GM13976 (cell line): ENCODE data around the gene LMO7.

ENCODE experiments used
- DNase-seq: peaks from one replicate; pipeline ENCODE4 v3.0.0; 2012; ENCODE audit warnings: low spot score
- in situ Hi-C: fragments of 300-500 bp; cut with MboI; formaldehyde crosslinking; loops from one replicate; pipeline ENCODE4 v1.12.0; 2022; ENCODE audit warnings: low sequenced_read_pairs, mixed read lengths, inconsistent platforms; ENCODE audit not compliant: unreplicated experiment
- TF ChIP-seq, protein P1 (sequence below): IDR thresholded peaks from 2 replicates; pipeline ENCODE4 v1.5.1; 2012; ENCODE audit warnings: borderline replicate concordance, mild to moderate bottlenecking; ENCODE audit not compliant: insufficient read depth; ENCODE audit errors: extremely low read depth, missing control alignments, control extremely low read depth

LMO7 gene

GRCh38 chr13:75825161-75825560 is 189.0 kb downstream of the LMO7 start:
- no peak for DNase-seq

DNA sequence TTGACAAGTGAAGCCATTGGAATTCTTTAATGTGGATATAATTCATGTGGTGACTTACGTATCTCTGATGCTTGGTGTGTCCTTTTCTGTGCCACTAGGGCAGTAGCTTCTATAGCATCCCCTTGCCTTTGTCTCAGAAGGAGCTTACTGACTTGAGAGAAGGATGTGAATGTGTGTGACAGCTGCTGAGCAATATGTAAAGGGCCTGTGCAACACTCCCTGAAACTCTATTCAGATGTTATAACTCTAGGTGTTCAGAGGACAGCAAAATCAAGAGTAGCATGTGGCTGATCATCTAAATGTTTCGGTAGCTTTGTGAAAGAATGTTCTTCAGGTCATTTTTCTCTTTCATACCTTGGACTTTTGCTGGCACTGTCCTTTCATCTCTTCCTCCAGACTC is 189.5 kb downstream of the LMO7 start:
- TF ChIP-seq, protein P1, sequence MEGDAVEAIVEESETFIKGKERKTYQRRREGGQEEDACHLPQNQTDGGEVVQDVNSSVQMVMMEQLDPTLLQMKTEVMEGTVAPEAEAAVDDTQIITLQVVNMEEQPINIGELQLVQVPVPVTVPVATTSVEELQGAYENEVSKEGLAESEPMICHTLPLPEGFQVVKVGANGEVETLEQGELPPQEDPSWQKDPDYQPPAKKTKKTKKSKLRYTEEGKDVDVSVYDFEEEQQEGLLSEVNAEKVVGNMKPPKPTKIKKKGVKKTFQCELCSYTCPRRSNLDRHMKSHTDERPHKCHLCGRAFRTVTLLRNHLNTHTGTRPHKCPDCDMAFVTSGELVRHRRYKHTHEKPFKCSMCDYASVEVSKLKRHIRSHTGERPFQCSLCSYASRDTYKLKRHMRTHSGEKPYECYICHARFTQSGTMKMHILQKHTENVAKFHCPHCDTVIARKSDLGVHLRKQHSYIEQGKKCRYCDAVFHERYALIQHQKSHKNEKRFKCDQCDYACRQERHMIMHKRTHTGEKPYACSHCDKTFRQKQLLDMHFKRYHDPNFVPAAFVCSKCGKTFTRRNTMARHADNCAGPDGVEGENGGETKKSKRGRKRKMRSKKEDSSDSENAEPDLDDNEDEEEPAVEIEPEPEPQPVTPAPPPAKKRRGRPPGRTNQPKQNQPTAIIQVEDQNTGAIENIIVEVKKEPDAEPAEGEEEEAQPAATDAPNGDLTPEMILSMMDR, result no peak
- DNase-seq, result no peak
- in situ Hi-C loops, result no loop called here

More at GRCh38 chr13:75825161-75825560, 189.0 kb downstream of the LMO7 start:
- TF ChIP-seq, protein P1, result no peak
- in situ Hi-C loops, result no loop called here

DNA sequence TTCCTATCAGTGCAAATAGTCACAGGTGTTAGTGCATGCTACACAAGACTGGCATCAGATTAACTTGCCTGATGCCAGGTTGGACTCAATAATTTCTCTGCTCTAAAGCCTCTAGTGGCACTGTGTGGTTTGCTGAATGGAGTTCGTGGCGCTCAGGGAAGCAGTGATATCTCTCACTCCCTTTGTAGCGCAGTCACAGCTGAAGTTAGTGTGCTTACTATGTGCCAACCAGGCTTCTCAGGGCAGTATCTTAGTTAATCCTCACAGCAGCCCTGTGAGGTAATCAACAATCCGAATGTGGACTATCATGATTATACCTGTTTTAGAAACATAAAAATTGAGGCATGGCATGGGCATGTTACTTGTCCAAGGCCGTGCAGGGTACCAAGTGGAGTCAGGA is 190.3 kb downstream of the LMO7 start:
- in situ Hi-C loops, result no loop called here
- DNase-seq, result no peak
- TF ChIP-seq, protein P1, result no peak

DNA sequence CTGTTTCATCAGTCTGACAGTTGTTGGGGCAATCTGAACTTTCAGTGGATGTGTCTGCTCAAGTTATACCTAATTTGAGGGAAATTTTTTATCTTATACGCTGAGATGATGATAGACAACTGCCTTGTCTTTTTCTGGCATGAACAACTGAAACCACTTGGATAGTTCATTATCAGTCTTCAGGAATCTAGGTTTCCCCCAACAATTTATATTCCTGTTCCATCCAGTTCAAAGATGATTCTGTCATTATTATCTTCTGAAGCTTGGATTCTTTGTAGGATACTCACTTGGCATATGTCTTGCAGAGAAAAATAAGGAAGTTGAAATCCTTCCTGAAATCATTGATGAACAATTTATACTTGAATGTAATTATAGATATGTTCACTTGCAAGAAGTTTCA is 193.7 kb downstream of the LMO7 start:
- TF ChIP-seq, protein P1, result no peak
- in situ Hi-C loops, result no loop called here
- no peak for DNase-seq

DNA sequence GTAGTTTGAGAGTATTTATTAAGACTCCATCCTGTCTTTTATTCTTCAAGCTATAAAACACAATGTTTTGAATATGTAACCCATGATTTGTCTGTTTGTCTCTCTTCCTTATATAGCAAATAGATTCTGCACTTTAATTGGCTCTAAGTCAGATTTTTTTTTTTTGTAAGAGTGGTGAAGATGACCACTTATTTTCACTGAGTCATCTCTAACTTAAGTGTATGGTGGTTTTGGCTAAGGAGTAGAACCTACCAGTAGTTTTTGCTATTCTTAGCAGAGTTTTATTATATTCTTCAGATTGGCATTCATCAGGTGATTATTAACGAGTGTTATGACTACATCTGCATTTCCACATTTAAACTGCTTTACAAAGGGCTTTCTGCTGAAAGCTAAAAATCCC is 194.7 kb downstream of the LMO7 start:
- DNase-seq, result no peak
- in situ Hi-C loops, result no loop called here
- TF ChIP-seq, protein P1, result no peak

DNA sequence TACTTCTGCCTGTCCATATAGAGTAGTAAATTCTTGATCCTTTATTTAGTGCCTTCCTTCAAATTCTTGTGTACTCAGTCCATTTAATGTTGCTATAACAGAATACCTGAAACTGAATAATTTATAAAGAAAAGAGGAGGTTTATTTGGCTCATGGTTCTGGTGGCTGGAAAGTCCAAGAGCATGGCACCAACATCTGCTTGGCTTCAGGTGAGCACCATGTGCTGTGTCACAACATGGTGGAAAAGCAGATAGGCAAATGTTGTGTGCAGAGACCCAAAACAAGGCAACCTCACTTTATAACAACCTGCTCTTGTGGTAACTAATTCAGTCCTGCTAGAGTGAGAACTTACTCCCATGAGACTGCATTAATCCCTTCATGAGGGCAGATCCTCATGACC is 195.3 kb downstream of the LMO7 start:
- TF ChIP-seq, protein P1, result no peak
- DNase-seq, result no peak
- in situ Hi-C loops, result no loop called here

DNA sequence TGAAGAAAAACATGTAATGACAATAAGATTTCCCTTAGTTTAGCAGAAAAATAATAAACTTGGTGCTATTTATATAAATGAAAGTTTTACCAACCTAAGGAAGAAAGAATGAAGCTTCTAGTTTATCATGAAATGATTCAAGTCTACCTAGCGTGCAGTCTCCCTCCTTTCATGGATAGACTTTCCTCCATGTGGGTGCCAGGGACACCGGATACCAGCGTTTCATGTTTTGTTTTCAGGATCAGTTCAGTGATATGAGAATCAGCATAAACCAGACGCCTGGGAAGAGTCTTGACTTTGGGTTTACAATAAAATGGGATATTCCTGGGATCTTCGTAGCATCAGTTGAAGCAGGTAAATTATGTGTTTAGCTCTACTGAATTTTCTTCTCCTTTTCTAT is 196.7 kb downstream of the LMO7 start:
- TF ChIP-seq, protein P1, result no peak
- DNase-seq, result no peak
- in situ Hi-C loops, result no loop called here
